Activated CD4-positive, CD25-positive, alpha-beta regulatory T cell treated with anti-CD3 and anti-CD28 coated beads, Interleukin-2, amount 50 U/mL, for 72 hours (primary cell): Measurements from ENCODE around the gene EAPP.
"Not testable (repeated sequence)": the region's sequence is repeated elsewhere in the genome, so short reads cannot be mapped to it uniquely, and the experiment has no call there.

Experiments
- DNase-seq: peaks from one replicate; pipeline ENCODE4 v3.0.0; 2021

Gene EAPP

DNA sequence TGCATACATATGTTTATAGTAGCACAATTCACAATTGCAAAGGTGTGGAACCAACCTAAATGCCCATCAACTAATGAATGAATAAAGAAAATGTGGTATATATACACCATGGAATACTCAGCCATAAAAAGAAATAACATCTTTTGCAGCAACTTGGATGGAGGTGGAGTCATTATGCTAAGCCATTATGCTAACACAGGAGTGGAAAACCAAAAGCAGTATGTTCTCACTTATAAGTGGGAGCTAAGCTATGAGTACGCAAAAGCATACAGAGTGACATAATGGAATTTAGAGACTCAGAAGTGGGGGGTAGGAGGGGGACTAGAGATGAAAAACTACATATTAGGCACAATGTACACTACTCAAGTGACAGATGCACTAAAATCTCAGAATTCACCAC, 61.2 kb downstream of the EAPP start:
- DNase-seq: no peak

DNA sequence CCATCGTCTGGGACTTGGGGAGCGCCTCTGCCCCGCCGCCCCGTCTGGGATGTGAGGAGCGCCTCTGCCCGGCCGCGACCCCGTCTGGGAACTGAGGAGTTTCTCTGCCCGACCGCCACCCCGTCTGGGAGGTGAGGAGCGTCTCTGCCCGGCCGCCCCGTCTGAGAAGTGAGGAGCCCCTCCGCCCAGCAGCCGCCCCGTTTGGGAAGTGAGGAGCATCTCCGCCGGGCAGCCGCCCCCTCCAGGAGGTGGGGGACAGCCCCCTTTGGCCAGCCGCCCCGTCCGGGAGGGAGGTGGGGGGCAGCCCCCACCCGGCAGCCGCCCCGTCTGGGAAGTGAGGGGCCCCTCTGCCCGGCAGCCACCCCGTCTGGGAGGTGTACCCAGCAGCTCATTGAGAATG, 63.5 kb downstream of the EAPP start:
- DNase-seq: not testable (repeated sequence)

DNA sequence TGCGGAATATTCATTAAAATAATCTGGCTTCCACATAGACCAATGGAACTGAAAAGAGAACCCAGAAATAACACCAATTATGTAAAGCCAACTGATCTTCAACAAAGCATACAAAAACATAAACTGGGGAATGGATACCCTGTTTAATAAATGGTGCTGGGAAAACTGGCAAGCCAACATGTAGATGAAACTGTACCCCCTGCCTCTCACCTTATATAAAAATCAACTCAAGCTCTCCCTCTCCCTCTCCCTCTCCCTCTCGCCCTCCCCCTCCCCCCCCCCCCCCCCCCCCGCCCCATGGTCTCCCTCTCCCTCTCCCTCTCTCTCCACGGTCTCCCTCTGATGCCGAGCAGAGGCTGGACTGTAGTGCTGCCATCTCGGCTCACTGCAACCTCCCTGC, 64.3 kb downstream of the EAPP start:
- no peak for DNase-seq

DNA sequence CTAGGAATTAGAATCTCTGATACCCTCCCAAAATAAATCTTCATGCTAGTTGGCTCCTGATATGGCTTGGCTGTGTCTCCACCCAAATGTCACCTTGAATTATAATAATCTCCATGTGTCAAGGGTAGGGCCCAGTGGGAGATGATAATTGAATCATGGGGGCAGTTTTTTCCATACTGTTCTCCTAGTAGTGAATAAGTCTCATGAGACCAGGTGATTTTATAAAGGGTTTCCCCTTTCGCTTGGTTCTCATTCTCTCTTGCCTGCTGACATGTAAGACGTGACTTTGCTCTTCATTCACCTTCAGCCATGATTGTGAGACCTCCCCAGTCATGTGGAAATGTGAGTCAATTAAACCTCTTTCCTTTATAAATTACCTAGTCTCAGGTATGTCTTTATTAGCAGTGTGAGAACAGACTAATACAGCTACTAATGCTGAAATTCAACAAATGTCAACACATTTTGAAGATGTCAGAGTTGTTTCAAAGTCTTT, 65.3 kb downstream of the EAPP start:
- no peak for DNase-seq

DNA sequence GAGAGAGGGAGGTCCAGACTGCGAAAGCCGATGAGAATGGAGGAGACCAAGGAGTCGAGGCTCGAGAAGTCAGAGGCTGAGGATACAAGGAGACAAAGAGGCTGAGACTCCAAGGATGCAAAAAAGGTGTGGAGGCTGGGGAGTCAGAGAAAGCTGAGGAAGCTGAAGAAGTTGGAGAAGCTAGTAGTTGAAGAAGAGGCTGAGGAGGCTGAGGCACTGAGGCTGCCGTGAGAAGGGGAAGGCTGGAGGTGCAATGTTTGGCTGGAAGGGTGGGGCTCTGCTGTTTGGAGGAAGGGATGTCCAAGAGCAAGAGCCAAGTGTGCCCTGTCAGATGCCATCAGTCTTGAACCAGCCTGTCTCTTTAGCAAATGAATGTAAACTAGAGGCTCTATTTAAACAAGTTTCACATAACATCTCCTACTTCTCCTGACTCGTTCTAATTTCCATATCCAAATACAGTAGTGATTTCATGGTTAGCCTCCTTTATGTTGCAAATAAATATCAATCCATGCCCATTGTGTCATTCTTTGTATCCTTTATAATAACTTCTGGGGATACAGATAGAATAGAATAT, 66.7 kb downstream of the EAPP start:
- DNase-seq: no peak

DNA sequence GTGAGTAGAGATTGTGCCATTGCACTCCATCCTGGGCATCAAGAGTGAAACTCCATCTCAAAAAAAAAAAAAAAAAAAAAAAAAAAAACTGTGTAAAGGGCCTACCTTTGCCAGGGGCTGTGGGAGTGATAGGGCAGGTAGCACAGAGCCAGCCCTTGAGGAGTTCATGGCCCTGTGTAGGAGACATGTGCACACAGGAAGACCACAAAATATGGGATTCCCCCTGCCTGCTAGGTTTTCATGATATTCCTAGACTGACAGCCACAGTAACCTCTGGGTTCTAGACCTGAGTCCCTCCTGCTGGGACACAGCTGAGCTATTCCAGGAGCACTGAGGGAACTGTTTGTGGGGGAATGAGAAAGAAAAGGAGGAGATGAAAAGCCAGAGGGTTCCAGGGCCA, 69.2 kb downstream of the EAPP start:
- DNase-seq: no peak

DNA sequence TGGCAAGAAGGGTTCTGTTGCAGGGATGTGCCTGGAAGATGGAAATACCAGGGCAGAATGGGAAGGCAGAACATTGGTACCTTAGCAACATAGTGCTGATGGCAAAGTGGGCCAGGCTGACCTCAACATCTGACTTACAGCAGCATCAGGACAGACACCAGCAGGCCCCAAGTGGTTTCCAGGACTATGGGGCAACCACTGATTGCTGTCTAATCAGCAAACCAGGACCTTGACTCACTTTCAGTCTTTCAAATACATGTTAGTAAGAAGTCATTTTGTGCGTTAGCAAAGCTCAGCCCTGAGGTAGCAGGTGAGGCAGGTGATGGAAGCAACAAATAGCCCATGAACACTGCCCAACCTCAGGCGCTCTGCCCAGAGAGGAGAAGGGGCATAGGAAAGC, 72.8 kb downstream of the EAPP start:
- no peak for DNase-seq
